Skeletal muscle cell (primary cell): ENCODE data around the gene CFAP97D2.
"Not testable (repeated sequence)": the region's sequence is repeated elsewhere in the genome, so short reads cannot be mapped to it uniquely, and the experiment has no call there.

Source experiments
- DNase-seq: peaks from one replicate; pipeline ENCODE4 v3.0.0-alpha.2; 2010; ENCODE audit warnings: low read depth
- H3K4me3 ChIP-seq: 2 replicates; pipeline ENCODE4 v1.5.1; 2011; ENCODE audit warnings: low read depth, mild to moderate bottlenecking, control low read depth, low read length, moderate library complexity

The CFAP97D2 gene

GRCh38 chr13:114142640-114143490 lies 36.2 kb upstream of the CFAP97D2 start:
- no peak overlapping the region for H3K4me3 ChIP-seq
- DNase-seq, result no peak

- DNase-seq, result no peak
- H3K4me3 ChIP-seq, result no peak overlapping the region
Observed at GRCh38 chr13:114143806-114144605, 35.1 kb upstream of the CFAP97D2 start.

GRCh38 chr13:114144606-114145244 lies 34.3 kb upstream of the CFAP97D2 start:
- no peak for DNase-seq
- H3K4me3 ChIP-seq, result no peak overlapping the region

GRCh38 chr13:114145256-114145655 lies 33.8 kb upstream of the CFAP97D2 start:
- no peak overlapping the region for H3K4me3 ChIP-seq

GRCh38 chr13:114145722-114146121 lies 33.3 kb upstream of the CFAP97D2 start:
- H3K4me3 ChIP-seq, result no peak overlapping the region
- DNase-seq, result no peak

More at GRCh38 chr13:114145256-114145655, 33.8 kb upstream of the CFAP97D2 start:
- DNase-seq, result no peak

GRCh38 chr13:114146173-114146572 lies 32.9 kb upstream of the CFAP97D2 start:
- no peak for DNase-seq
- H3K4me3 ChIP-seq, result no peak overlapping the region

GRCh38 chr13:114146629-114147028 lies 32.4 kb upstream of the CFAP97D2 start:
- H3K4me3 ChIP-seq, result no peak overlapping the region
- no peak for DNase-seq

GRCh38 chr13:114147803-114148520 lies 31.1 kb upstream of the CFAP97D2 start:
- no peak overlapping the region for H3K4me3 ChIP-seq

GRCh38 chr13:114148521-114148855 lies 30.6 kb upstream of the CFAP97D2 start:
- no peak overlapping the region for H3K4me3 ChIP-seq
- DNase-seq, result no peak

More at GRCh38 chr13:114147803-114148520, 31.1 kb upstream of the CFAP97D2 start:
- no peak for DNase-seq

GRCh38 chr13:114148886-114149285 lies 30.2 kb upstream of the CFAP97D2 start:
- not testable (repeated sequence) for DNase-seq, H3K4me3 ChIP-seq

- DNase-seq, result no peak
- no peak overlapping the region for H3K4me3 ChIP-seq
Observed at GRCh38 chr13:114149774-114150740, 29.0 kb upstream of the CFAP97D2 start.

GRCh38 chr13:114151031-114151430 lies 28.0 kb upstream of the CFAP97D2 start:
- no peak overlapping the region for H3K4me3 ChIP-seq
- no peak for DNase-seq

- no peak for DNase-seq
- H3K4me3 ChIP-seq, result no peak overlapping the region
Observed at GRCh38 chr13:114151565-114152284, 27.3 kb upstream of the CFAP97D2 start.

- H3K4me3 ChIP-seq, result no peak overlapping the region
- DNase-seq, result no peak
Observed at GRCh38 chr13:114152285-114152645, 26.8 kb upstream of the CFAP97D2 start.

- DNase-seq, result no peak
- H3K4me3 ChIP-seq, result no peak overlapping the region
Observed at GRCh38 chr13:114152831-114153371, 26.2 kb upstream of the CFAP97D2 start.

- no peak for DNase-seq
- H3K4me3 ChIP-seq, result no peak overlapping the region
Observed at GRCh38 chr13:114153485-114154080, 25.5 kb upstream of the CFAP97D2 start.

GRCh38 chr13:114154476-114154875 lies 24.6 kb upstream of the CFAP97D2 start:
- no peak for DNase-seq
- no peak overlapping the region for H3K4me3 ChIP-seq
